GM23338 (cell line): Measurements from ENCODE around the gene NAB2.
"Not testable (repeated sequence)": the region's sequence is repeated elsewhere in the genome, so short reads cannot be mapped to it uniquely, and the experiment has no call there.

Experiments used
- CTCF ChIP-seq, 2 experiments: fragments of 200-600 bp in 1 of 2; sonication (generic) in 1 of 2; conservative IDR thresholded peaks; 2 replicates each; pipeline versions ENCODE4 v1.5.1 to v1.6.1; 2016 to 2017; ENCODE audit warnings: antibody characterized with exemption in 2 of 2, low read depth in 2 of 2, mild to moderate bottlenecking in 2 of 2, moderate library complexity in 1 of 2
- EZH2 ChIP-seq: fragments of 200-600 bp; sonication (generic); IDR thresholded peaks from one replicate; pipeline ENCODE4 v1.8.0; 2017; ENCODE audit warnings: antibody characterized with exemption, mild to moderate bottlenecking, low read depth; ENCODE audit not compliant: unreplicated experiment
- EZH2phosphoT487 ChIP-seq: fragments of 200-600 bp; sonication (generic); IDR thresholded peaks from one replicate; pipeline ENCODE4 v1.8.1; 2018; ENCODE audit warnings: antibody characterized with exemption; ENCODE audit not compliant: unreplicated experiment
- POLR2AphosphoS5 ChIP-seq: IDR thresholded peaks from 2 replicates; pipeline ENCODE4 v1.6.1; 2016; ENCODE audit warnings: antibody characterized with exemption, low read depth
- REST ChIP-seq: IDR thresholded peaks from one replicate; pipeline ENCODE4 v1.6.1; 2018; ENCODE audit warnings: antibody characterized with exemption; ENCODE audit not compliant: unreplicated experiment
- ZNF114 ChIP-seq: fragments of 250-450 bp; sonication (Bioruptor Pico); IDR thresholded peaks from 2 replicates; pipeline ENCODE4 v1.5.0; 2020; ENCODE audit warnings: mild to moderate bottlenecking, moderate library complexity
- TF ChIP-seq, protein P1 (sequence below): IDR thresholded peaks from 2 replicates; pipeline ENCODE4 v1.6.1; 2016; ENCODE audit warnings: antibody characterized with exemption

GRCh38 chr12:57120718-57121117 lies 31.8 kb downstream of the NAB2 start:
- not testable (repeated sequence) for TF ChIP-seq CTCF (conservative IDR thresholded peaks at IDR 0.05; ENCODE audit: low read depth in 2 of 2); EZH2; POLR2AphosphoS5; REST; ZNF114 (CRISPR knock-in tag); EZH2phosphoT487
- TF ChIP-seq, protein P1, sequence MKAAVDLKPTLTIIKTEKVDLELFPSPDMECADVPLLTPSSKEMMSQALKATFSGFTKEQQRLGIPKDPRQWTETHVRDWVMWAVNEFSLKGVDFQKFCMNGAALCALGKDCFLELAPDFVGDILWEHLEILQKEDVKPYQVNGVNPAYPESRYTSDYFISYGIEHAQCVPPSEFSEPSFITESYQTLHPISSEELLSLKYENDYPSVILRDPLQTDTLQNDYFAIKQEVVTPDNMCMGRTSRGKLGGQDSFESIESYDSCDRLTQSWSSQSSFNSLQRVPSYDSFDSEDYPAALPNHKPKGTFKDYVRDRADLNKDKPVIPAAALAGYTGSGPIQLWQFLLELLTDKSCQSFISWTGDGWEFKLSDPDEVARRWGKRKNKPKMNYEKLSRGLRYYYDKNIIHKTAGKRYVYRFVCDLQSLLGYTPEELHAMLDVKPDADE = not testable (repeated sequence)
